ENCODE results near the gene KIF25.

GRCh38 chr6:168044521-168045130, 47.2 kb downstream of the KIF25 start:
- TF ChIP-seq CTCF (IDR thresholded peaks at IDR 0.05) (no peak), POLR2A (IDR thresholded peaks at IDR 0.05) (no peak)

Data from uterus (tissue), 2 donors.